ENCODE data around the gene DCC. TPM values are rescaled to one million over a fixed set of nuclear protein-coding genes. Genes with fewer than 3 reads are reported as not detected.

The DCC gene
- polyA plus RNA-seq, 2 of the 4 experiments (the other 2 are of a cell fraction), result 0.12 TPM; not detected in 1

DNA sequence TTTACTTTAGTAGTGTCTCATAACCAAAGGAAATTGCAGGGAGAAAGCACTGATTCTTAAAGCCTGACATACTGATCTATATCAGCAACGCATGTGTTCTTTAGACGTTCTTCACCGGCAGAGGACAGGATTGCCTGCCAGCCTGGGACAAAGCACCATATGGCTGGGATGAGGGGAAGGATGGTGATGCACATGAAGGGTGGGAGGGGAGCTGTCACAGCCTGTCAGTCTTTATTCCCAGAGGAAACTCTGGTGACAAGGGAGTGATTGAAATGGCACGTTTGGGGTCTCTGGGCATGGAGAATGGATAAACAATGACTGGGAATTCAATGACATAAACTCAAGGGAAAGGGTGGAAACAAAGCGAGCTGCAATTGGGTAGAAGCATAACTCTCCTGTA, 808.1 kb downstream of the DCC start:
- 25% methylated on average over 5 of the region's 5 CpGs for WGBS (ENCODE audit: missing lambda C conversion rate)
- no peak for FAIRE-seq
- Histone ChIP-seq H3K4me1 (no peaks in the 10 kb centered on the region), H3K27ac (no peak overlapping the region), H3K4me2 (no peak overlapping the region), H3K9me3 (no peaks in the 10 kb centered on the region), H3K4me3 (no peak overlapping the region)
- ChIA-PET CTCF (no interaction called here), POLR2A (no interaction called here)
- no peak for ATAC-seq
- no peak for DNase-seq (ENCODE audit: low read depth in 1 of 2, low spot score in 1 of 2)
- TF ChIP-seq CBX2 (IDR thresholded peaks at IDR 0.05; ENCODE audit: borderline replicate concordance, low read depth), result no peak
- no peak for TF ChIP-seq EHMT2 (IDR thresholded peaks at IDR 0.05; ENCODE audit: low read depth)
- no peak for TF ChIP-seq HOXB5 (CRISPR knock-in tag; IDR thresholded peaks at IDR 0.05)
- no peak for TF ChIP-seq SMC3 (IDR thresholded peaks at IDR 0.05)
- TF ChIP-seq HOXA7 (CRISPR knock-in tag; IDR thresholded peaks at IDR 0.05), result no peak
- no peak for TF ChIP-seq SREBF2 (IDR thresholded peaks at IDR 0.05)
- no peak for TF ChIP-seq GATA3 (IDR thresholded peaks at IDR 0.05; ENCODE audit: borderline replicate concordance)
- no peak for TF ChIP-seq MAX (IDR thresholded peaks at IDR 0.05)
- TF ChIP-seq NR3C1 (IDR thresholded peaks at IDR 0.05), result no peak
- TF ChIP-seq JUNB (IDR thresholded peaks at IDR 0.05), result no peak
- TF ChIP-seq MYC (IDR thresholded peaks at IDR 0.05; ENCODE audit: borderline replicate concordance, low read length), result no peak
- no peak for TF ChIP-seq ZFP36 (IDR thresholded peaks at IDR 0.05; ENCODE audit: borderline replicate concordance, partially characterized antibody)
- TF ChIP-seq FOSL2 (IDR thresholded peaks at IDR 0.05), result no peak
- TF ChIP-seq FOSL2 (CRISPR knock-in tag; IDR thresholded peaks at IDR 0.05), result no peak
- TF ChIP-seq, protein P1, sequence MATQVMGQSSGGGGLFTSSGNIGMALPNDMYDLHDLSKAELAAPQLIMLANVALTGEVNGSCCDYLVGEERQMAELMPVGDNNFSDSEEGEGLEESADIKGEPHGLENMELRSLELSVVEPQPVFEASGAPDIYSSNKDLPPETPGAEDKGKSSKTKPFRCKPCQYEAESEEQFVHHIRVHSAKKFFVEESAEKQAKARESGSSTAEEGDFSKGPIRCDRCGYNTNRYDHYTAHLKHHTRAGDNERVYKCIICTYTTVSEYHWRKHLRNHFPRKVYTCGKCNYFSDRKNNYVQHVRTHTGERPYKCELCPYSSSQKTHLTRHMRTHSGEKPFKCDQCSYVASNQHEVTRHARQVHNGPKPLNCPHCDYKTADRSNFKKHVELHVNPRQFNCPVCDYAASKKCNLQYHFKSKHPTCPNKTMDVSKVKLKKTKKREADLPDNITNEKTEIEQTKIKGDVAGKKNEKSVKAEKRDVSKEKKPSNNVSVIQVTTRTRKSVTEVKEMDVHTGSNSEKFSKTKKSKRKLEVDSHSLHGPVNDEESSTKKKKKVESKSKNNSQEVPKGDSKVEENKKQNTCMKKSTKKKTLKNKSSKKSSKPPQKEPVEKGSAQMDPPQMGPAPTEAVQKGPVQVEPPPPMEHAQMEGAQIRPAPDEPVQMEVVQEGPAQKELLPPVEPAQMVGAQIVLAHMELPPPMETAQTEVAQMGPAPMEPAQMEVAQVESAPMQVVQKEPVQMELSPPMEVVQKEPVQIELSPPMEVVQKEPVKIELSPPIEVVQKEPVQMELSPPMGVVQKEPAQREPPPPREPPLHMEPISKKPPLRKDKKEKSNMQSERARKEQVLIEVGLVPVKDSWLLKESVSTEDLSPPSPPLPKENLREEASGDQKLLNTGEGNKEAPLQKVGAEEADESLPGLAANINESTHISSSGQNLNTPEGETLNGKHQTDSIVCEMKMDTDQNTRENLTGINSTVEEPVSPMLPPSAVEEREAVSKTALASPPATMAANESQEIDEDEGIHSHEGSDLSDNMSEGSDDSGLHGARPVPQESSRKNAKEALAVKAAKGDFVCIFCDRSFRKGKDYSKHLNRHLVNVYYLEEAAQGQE (IDR thresholded peaks at IDR 0.05), result no peak
- TF ChIP-seq RNF2 (IDR thresholded peaks at IDR 0.05; ENCODE audit: borderline replicate concordance, low read depth), result no peak

DNA sequence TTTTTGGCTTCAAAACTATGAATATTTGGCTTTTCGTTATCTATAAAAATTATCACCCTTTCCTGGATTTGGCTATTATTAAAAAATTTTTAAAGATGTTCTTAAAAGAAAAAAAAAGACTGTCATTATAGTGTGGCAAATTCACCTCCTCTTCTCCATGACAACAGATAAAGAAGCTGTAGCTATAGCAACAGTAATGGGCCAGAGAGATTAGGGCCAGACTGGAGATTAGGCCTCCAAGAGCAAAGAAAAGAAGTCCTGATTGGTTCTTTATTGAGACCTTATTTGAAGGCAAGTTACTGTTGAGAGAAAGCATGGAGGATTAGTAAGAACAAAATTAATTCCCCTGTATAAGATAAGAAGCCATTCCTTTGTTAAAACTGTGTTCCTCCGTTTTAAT, 812.5 kb downstream of the DCC start:
- Histone ChIP-seq H3K4me2 (no peak overlapping the region), H3K27ac (no peak overlapping the region), H3K4me3 (no peak overlapping the region), H3K9me3 (no peaks in the 10 kb centered on the region), H3K4me1 (no peaks in the 10 kb centered on the region)
- DNase-seq (ENCODE audit: low read depth in 1 of 2, low spot score in 1 of 2) (no peak), FAIRE-seq (no peak), ATAC-seq (no peak)
- ChIA-PET POLR2A (no interaction called here), CTCF (interaction anchor here (0.6 kb wide), 1 partner anchor 1061 kb away, joined by 5 read pairs; no protein-coding TSS in a partner anchor)
- 3% methylated on average over 2 of the region's 2 CpGs for WGBS (ENCODE audit: missing lambda C conversion rate)
- TF ChIP-seq NFE2L2 (conservative IDR thresholded peaks at IDR 0.05; ENCODE audit: low read length), result no peak
- TF ChIP-seq FOSL2 (IDR thresholded peaks at IDR 0.05), result no peak
- TF ChIP-seq FOSL2 (CRISPR knock-in tag; IDR thresholded peaks at IDR 0.05), result no peak
- no peak for TF ChIP-seq JUN (IDR thresholded peaks at IDR 0.05)
- no peak for TF ChIP-seq NPAS2 (CRISPR knock-in tag; IDR thresholded peaks at IDR 0.05; ENCODE audit: borderline replicate concordance)
- TF ChIP-seq EHMT2 (IDR thresholded peaks at IDR 0.05; ENCODE audit: low read depth), result no peak
- TF ChIP-seq RNF2 (IDR thresholded peaks at IDR 0.05; ENCODE audit: borderline replicate concordance, low read depth), result no peak
- no peak for TF ChIP-seq POLR2AphosphoS2 (conservative IDR thresholded peaks at IDR 0.05; ENCODE audit: low read length)
- TF ChIP-seq RARB (CRISPR knock-in tag; IDR thresholded peaks at IDR 0.05), result no peak
- TF ChIP-seq PHF8 (IDR thresholded peaks at IDR 0.05; ENCODE audit: borderline replicate concordance, low read depth), result no peak
- no peak for TF ChIP-seq SREBF2 (IDR thresholded peaks at IDR 0.05)
- TF ChIP-seq ZNF302 (CRISPR knock-in tag; IDR thresholded peaks at IDR 0.05), result no peak
- TF ChIP-seq, protein P2, sequence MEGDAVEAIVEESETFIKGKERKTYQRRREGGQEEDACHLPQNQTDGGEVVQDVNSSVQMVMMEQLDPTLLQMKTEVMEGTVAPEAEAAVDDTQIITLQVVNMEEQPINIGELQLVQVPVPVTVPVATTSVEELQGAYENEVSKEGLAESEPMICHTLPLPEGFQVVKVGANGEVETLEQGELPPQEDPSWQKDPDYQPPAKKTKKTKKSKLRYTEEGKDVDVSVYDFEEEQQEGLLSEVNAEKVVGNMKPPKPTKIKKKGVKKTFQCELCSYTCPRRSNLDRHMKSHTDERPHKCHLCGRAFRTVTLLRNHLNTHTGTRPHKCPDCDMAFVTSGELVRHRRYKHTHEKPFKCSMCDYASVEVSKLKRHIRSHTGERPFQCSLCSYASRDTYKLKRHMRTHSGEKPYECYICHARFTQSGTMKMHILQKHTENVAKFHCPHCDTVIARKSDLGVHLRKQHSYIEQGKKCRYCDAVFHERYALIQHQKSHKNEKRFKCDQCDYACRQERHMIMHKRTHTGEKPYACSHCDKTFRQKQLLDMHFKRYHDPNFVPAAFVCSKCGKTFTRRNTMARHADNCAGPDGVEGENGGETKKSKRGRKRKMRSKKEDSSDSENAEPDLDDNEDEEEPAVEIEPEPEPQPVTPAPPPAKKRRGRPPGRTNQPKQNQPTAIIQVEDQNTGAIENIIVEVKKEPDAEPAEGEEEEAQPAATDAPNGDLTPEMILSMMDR (IDR thresholded peaks at IDR 0.05), result no peak
- TF ChIP-seq, protein P3, sequence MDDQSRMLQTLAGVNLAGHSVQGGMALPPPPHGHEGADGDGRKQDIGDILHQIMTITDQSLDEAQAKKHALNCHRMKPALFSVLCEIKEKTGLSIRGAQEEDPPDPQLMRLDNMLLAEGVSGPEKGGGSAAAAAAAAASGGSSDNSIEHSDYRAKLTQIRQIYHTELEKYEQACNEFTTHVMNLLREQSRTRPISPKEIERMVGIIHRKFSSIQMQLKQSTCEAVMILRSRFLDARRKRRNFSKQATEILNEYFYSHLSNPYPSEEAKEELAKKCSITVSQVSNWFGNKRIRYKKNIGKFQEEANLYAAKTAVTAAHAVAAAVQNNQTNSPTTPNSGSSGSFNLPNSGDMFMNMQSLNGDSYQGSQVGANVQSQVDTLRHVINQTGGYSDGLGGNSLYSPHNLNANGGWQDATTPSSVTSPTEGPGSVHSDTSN (IDR thresholded peaks at IDR 0.05), result no peak

Measured in A549 (cell line).